CD4-positive, alpha-beta memory T cell (primary cell): ENCODE measurements around the gene ENO4. TPM values are rescaled to one million over a fixed set of nuclear protein-coding genes. Genes with fewer than 3 reads are reported as not detected.

Source experiments
- CTCF ChIA-PET: fragments of 350-600 bp; sonication (Branson Sonifier 250); formaldehyde crosslinking; loops from one replicate; lab custom pipeline; 2021; ENCODE audit warnings: inconsistent platforms; ENCODE audit not compliant: partially characterized antibody; lab: Charles Lee
- POLR2A ChIA-PET: fragments of 350-600 bp; sonication (Branson Sonifier 250); formaldehyde crosslinking; loops from one replicate; lab custom pipeline; 2021; ENCODE audit not compliant: partially characterized antibody; lab: Charles Lee
- DNase-seq, 5 donors: peaks; one replicate each; pipeline versions ENCODE4 v3.0.0 to v3.0.0-alpha.2; 2020 to 2022; ENCODE audit warnings: mixed read lengths in 1 of 5
- H3K27ac ChIP-seq: one replicate; pipeline ENCODE4 v1.7.0; 2013; ENCODE audit warnings: low read depth, low read length
- H3K27me3 ChIP-seq: 2 replicates; pipeline ENCODE4 v1.7.0; 2013; ENCODE audit warnings: mild to moderate bottlenecking, low read length, moderate library complexity; ENCODE audit not compliant: insufficient read depth
- H3K36me3 ChIP-seq: 2 replicates; pipeline ENCODE4 v1.7.0; 2013; ENCODE audit warnings: mild to moderate bottlenecking, low read length, moderate library complexity; ENCODE audit not compliant: insufficient read depth
- H3K4me1 ChIP-seq: 2 replicates; pipeline ENCODE4 v1.7.0; 2013; ENCODE audit warnings: mild to moderate bottlenecking, low read length, moderate library complexity; ENCODE audit not compliant: insufficient read depth
- H3K4me3 ChIP-seq, 2 donors: one replicate each; pipeline ENCODE4 v1.7.0; 2013; ENCODE audit warnings: low read length in 2 of 2, mild to moderate bottlenecking in 1 of 2
- H3K9me3 ChIP-seq, 2 donors: one replicate each; pipeline ENCODE4 v1.7.0; 2013; ENCODE audit warnings: low read length in 2 of 2, control low read depth in 1 of 2; ENCODE audit not compliant: control insufficient read depth in 1 of 2
- H3K27ac Mint-ChIP-seq, 7 donors: one replicate each; pipeline ENCODE4 v1.8.0; 2020 to 2021; ENCODE audit warnings: mixed read lengths in 7 of 7, mild to moderate bottlenecking in 6 of 7, inconsistent platforms in 3 of 7, moderate library complexity in 3 of 7
- H3K27me3 Mint-ChIP-seq, 2 donors: one replicate each; pipeline ENCODE4 v1.8.0; 2020 to 2021; ENCODE audit warnings: mixed read lengths in 2 of 2
- H3K36me3 Mint-ChIP-seq, 2 donors: one replicate each; pipeline ENCODE4 v1.8.0; 2020 to 2021; ENCODE audit warnings: mixed read lengths in 2 of 2, inconsistent platforms in 1 of 2, mild to moderate bottlenecking in 1 of 2
- H3K4me1 Mint-ChIP-seq, 4 donors: one replicate each; pipeline ENCODE4 v1.8.0; 2020 to 2021; ENCODE audit warnings: mixed read lengths in 4 of 4, mild to moderate bottlenecking in 1 of 4
- H3K4me3 Mint-ChIP-seq, 8 donors: one replicate each; pipeline ENCODE4 v1.8.0; 2020 to 2021; ENCODE audit warnings: mixed read lengths in 8 of 8, mild to moderate bottlenecking in 7 of 8, moderate library complexity in 6 of 8, inconsistent platforms in 3 of 8
- H3K9me3 Mint-ChIP-seq, 8 donors: one replicate each; pipeline ENCODE4 v1.8.0; 2020 to 2021; ENCODE audit warnings: mixed read lengths in 8 of 8, mild to moderate bottlenecking in 5 of 8, inconsistent platforms in 3 of 8, moderate library complexity in 1 of 8
- intact Hi-C: fragments of 100-400 bp; cut with micrococcal nuclease; formaldehyde crosslinking; loops from one replicate; pipeline ENCODE4 v1.15.1; 2023
- polyA plus RNA-seq, 2 donors: library from polyadenylated mRNA; unstranded; fragments of 300-500 nt; fragmentation: Illumina TruSeq; gene quantifications; one replicate each; pipeline ENCODE4 v1.2.3, GENCODE V29; 2021
- total RNA-seq, 2 experiments: library from RNA; stranded (reverse); gene quantifications; one replicate each; pipeline ENCODE4 v1.2.3, GENCODE V29; 2021

Gene ENO4
- total and polyA plus RNA-seq, 4 experiments from 2014 or later: not detected

DNA sequence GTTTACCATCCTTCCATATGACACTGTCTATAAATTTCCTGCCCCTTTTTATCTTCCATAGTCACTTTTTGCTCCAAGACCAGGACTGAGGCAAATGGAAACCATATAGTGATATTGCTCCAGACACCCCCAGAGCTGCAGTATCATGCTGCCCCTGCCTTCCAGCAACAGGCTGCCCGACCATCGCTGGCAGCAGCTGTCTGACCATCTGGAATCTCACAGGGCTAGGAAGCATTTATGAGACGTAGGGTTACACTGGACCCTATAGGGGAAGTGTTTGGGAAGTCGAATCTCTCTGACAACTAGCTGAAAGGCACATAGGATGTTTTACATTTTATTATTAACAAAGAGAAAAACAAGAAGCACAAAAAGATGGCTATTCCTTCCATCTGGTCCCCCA lies 19.4 kb downstream of the ENO4 start:
- Mint-ChIP-seq H3K27me3 (peaks cover 2 to 3% of the 10 kb centered on the region in 2 donors), H3K9me3 (peaks cover 0 to 4% (median 0%) of the 10 kb centered on the region in 8 donors), H3K27ac (no peak overlapping the region), H3K4me1 (no peaks in the 10 kb centered on the region), H3K4me3 (no peak overlapping the region), H3K36me3 (no peaks in the 10 kb centered on the region)
- ChIA-PET CTCF (no interaction called here), POLR2A (no interaction called here)
- H3K27ac ChIP-seq: no peak overlapping the region
- H3K4me1 ChIP-seq: no peaks in the 10 kb centered on the region
- H3K9me3 ChIP-seq: no peaks in the 10 kb centered on the region
- no peaks in the 10 kb centered on the region for H3K36me3 ChIP-seq
- H3K27me3 ChIP-seq: no peaks in the 10 kb centered on the region
- DNase-seq: no peak
- no peak overlapping the region for H3K4me3 ChIP-seq
- intact Hi-C loops: no loop called here

DNA sequence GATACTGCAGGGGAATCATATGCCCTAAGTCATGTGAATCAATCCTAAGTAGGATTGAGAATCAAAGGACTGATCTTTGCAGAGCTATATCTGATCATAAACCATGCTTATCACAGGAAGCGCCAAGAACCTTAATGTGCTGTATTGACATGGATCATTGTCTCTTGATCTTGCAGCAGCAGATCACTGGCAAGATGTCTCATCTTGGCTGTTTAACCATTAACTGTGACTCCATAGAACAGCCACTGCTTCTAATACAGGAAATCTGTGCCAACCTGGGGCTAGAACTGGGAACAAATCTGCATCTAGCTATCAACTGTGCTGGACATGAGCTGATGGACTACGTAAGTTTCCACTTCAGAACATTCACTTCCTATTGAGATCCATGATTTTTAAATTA lies 21.6 kb downstream of the ENO4 start:
- H3K36me3 ChIP-seq: no peaks in the 10 kb centered on the region
- Mint-ChIP-seq H3K36me3 (no peaks in the 10 kb centered on the region), H3K27me3 (peaks cover 2 to 3% of the 10 kb centered on the region in 2 donors), H3K9me3 (peaks cover 0 to 4% (median 0%) of the 10 kb centered on the region in 8 donors), H3K27ac (no peak overlapping the region), H3K4me3 (no peak overlapping the region), H3K4me1 (no peaks in the 10 kb centered on the region)
- intact Hi-C loops: no loop called here
- CTCF ChIA-PET: no interaction called here
- H3K4me1 ChIP-seq: no peaks in the 10 kb centered on the region
- POLR2A ChIA-PET: no interaction called here
- H3K9me3 ChIP-seq: no peaks in the 10 kb centered on the region
- DNase-seq: no peak
- no peaks in the 10 kb centered on the region for H3K27me3 ChIP-seq
- no peak overlapping the region for H3K4me3 ChIP-seq
- no peak overlapping the region for H3K27ac ChIP-seq

DNA sequence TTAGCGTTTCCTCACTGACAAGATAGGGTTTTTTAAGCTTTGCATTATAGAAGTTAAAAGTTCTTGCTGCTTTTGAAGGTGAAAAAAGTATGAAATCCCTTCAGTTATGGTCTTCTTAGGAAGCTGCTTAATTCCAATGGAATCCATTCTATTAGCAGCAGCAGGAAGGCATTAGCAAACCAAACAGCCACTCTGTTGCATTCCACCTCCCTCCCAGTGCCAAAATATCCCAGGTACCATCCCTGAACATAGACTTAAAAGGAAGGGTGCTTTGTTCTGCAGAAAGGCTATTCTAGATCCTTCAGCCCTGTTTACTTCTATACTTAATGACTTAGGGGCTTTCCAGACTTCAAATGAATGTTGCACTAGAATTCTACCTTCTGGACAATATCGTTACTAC lies 23.8 kb downstream of the ENO4 start:
- Mint-ChIP-seq H3K27ac (no peak overlapping the region), H3K9me3 (peaks cover 0 to 4% (median under 1%) of the 10 kb centered on the region in 8 donors), H3K4me1 (no peaks in the 10 kb centered on the region), H3K4me3 (no peak overlapping the region), H3K36me3 (no peaks in the 10 kb centered on the region), H3K27me3 (peaks cover 2 to 3% of the 10 kb centered on the region in 2 donors)
- Histone ChIP-seq H3K4me3 (no peak overlapping the region), H3K27me3 (no peaks in the 10 kb centered on the region), H3K9me3 (no peaks in the 10 kb centered on the region), H3K4me1 (no peaks in the 10 kb centered on the region), H3K36me3 (no peaks in the 10 kb centered on the region), H3K27ac (no peak overlapping the region)
- DNase-seq: no peak
- intact Hi-C loops: no loop called here
- POLR2A ChIA-PET: no interaction called here
- CTCF ChIA-PET: interaction anchor here (0.6 kb wide), 1 partner anchor 269 kb away, joined by 3 read pairs; no protein-coding TSS in a partner anchor

DNA sequence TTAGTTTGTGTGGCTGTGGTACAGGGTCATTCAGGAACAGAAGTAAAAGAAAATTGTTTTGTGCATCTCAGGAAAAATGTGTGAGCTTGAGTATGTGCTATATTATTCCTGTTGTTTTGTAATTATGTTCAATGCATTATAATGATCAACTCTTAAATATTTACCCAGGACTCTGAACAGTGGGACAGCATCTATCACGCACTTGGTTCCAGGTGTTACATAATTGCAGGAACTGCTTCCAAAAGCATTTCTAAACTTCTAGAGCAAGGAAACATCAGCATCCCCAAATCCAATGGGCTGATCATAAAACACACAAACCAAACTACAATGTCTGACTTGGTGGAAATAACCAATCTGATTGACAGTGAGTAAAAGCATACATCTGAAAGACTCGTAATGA lies 26.6 kb downstream of the ENO4 start:
- Histone ChIP-seq H3K36me3 (no peaks in the 10 kb centered on the region), H3K9me3 (no peaks in the 10 kb centered on the region), H3K4me3 (no peak overlapping the region), H3K4me1 (no peaks in the 10 kb centered on the region), H3K27ac (no peak overlapping the region), H3K27me3 (no peaks in the 10 kb centered on the region)
- no peak for DNase-seq
- no peaks in the 10 kb centered on the region for H3K36me3 Mint-ChIP-seq
- no peaks in the 10 kb centered on the region for H3K4me1 Mint-ChIP-seq
- CTCF ChIA-PET: no interaction called here
- intact Hi-C loops: no loop called here
- POLR2A ChIA-PET: no interaction called here
- H3K27me3 Mint-ChIP-seq: peaks cover 2 to 4% of the 10 kb centered on the region in 2 donors
- H3K4me3 Mint-ChIP-seq: no peak overlapping the region
- no peak overlapping the region for H3K27ac Mint-ChIP-seq
- H3K9me3 Mint-ChIP-seq: peaks cover 0 to 4% (median under 1%) of the 10 kb centered on the region in 8 donors

DNA sequence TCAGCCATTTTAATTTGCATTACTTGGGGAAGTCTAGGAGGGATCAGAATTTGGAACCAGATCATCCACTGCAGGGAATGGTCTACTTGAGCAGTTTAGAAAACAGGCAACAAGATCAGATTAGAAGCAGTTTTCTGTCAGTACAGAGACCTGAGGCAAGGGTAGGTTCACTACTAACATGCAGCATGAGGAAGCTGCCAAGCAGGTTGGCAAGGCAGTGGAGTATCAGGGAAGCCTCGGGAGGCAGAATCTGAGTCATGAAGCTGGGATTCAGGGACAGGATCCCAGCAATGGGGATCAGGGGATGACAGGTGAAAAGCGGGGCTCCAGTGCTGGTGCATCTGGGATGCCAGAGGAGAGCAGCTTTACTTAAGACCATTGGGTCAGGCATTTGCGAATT lies 28.1 kb downstream of the ENO4 start:
- peaks cover 2 to 5% of the 10 kb centered on the region in 2 donors for H3K27me3 Mint-ChIP-seq
- H3K9me3 ChIP-seq: no peaks in the 10 kb centered on the region
- no peaks in the 10 kb centered on the region for H3K27me3 ChIP-seq
- CTCF ChIA-PET: no interaction called here
- no peak overlapping the region for H3K27ac Mint-ChIP-seq
- H3K4me3 Mint-ChIP-seq: no peak overlapping the region
- H3K9me3 Mint-ChIP-seq: peaks cover 0 to 2% (median under 1%) of the 10 kb centered on the region in 8 donors
- intact Hi-C loops: no loop called here
- H3K4me1 Mint-ChIP-seq: no peaks in the 10 kb centered on the region
- H3K36me3 ChIP-seq: no peaks in the 10 kb centered on the region
- POLR2A ChIA-PET: no interaction called here
- no peaks in the 10 kb centered on the region for H3K4me1 ChIP-seq
- no peak overlapping the region for H3K4me3 ChIP-seq
- no peaks in the 10 kb centered on the region for H3K36me3 Mint-ChIP-seq
- no peak for DNase-seq
- no peak overlapping the region for H3K27ac ChIP-seq

DNA sequence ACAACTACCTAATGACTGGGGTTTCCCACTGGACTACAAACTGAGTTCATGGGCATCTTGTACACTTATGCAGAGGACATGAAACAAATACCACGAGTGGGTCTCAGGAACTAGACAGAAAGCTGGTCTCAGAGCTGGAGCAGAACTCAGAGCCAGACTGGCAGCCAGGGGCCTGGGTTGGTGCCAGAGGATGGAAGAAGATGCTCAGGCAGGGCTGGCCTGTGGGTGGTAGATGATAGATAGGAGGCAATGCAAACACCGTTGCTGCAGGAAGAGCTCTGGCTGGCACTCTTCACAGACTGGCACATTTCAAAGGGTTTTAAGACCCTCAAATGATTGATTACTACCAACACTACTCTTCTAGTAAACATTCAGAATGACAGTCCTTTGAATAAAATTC lies 28.8 kb downstream of the ENO4 start:
- no peak for DNase-seq
- H3K27ac ChIP-seq: no peak overlapping the region
- H3K4me1 Mint-ChIP-seq: no peaks in the 10 kb centered on the region
- H3K27me3 Mint-ChIP-seq: peaks cover 2 to 5% of the 10 kb centered on the region in 2 donors
- ChIA-PET POLR2A (no interaction called here), CTCF (no interaction called here)
- intact Hi-C loops: no loop called here
- H3K9me3 Mint-ChIP-seq: peaks cover 0 to 2% (median 0%) of the 10 kb centered on the region in 8 donors
- H3K9me3 ChIP-seq: no peaks in the 10 kb centered on the region
- H3K36me3 ChIP-seq: no peaks in the 10 kb centered on the region
- H3K36me3 Mint-ChIP-seq: no peaks in the 10 kb centered on the region
- no peaks in the 10 kb centered on the region for H3K27me3 ChIP-seq
- no peak overlapping the region for H3K27ac Mint-ChIP-seq
- no peaks in the 10 kb centered on the region for H3K4me1 ChIP-seq
- no peak overlapping the region for H3K4me3 Mint-ChIP-seq
- H3K4me3 ChIP-seq: no peak overlapping the region

DNA sequence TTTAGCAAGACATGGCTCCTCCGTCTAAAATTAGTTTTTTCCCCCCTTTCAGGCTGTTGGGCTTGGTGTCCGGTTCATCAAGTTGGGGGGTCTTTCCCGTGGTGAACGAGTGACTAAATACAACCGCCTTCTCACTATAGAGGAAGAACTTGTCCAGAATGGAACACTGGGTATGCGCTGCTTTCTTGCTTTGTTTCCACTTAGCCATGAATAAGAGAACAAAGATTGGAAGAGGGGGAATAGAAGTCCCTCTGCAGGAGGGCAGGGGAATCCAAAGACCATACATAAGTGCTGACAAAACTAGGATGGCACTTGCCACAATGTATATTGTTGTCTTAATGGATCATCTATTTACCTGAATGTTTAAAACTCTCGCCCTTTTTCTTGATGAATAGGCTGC lies 30.5 kb downstream of the ENO4 start:
- Mint-ChIP-seq H3K9me3 (peaks cover 0 to 2% (median 0%) of the 10 kb centered on the region in 8 donors), H3K36me3 (no peaks in the 10 kb centered on the region), H3K27me3 (peaks cover 2 to 6% of the 10 kb centered on the region in 2 donors), H3K4me1 (no peaks in the 10 kb centered on the region), H3K4me3 (no peak overlapping the region), H3K27ac (no peak overlapping the region)
- Histone ChIP-seq H3K27ac (no peak overlapping the region), H3K4me3 (no peak overlapping the region), H3K27me3 (no peaks in the 10 kb centered on the region), H3K4me1 (no peaks in the 10 kb centered on the region), H3K9me3 (no peaks in the 10 kb centered on the region), H3K36me3 (no peaks in the 10 kb centered on the region)
- POLR2A ChIA-PET: no interaction called here
- intact Hi-C loops: no loop called here
- no peak for DNase-seq
- CTCF ChIA-PET: no interaction called here
